A673 (cell line): Measurements from ENCODE around the gene TSPO. TPM values are rescaled to one million over a fixed set of nuclear protein-coding genes. Genes with fewer than 3 reads are reported as not detected.

Source experiments
- BruUV-seq: library from RNA; stranded (reverse); fragments of 400-500 nt; replicated peaks from 2 replicates; lab custom pipeline; 2021; lab: Mats Ljungman, UMichigan
- CTCF ChIA-PET: fragments of 300-600 bp; sonication (Branson Sonifier 250); formaldehyde crosslinking; loops from one replicate; lab custom pipeline; 2022; ENCODE audit warnings: antibody characterized with exemption; lab: Charles Lee
- POLR2A ChIA-PET: fragments of 300-600 bp; sonication (Branson Sonifier 250); formaldehyde crosslinking; loops from one replicate; lab custom pipeline; 2022; ENCODE audit warnings: antibody characterized with exemption; ENCODE audit not compliant: low non-redundant PET; lab: Charles Lee
- DNase-seq: peaks from one replicate; pipeline ENCODE4 v3.0.0-alpha.2; 2015; ENCODE audit warnings: low spot score
- H3K27ac ChIP-seq: fragments of 200-600 bp; sonication (generic); 2 replicates; pipeline ENCODE4 v1.5.1; 2016; ENCODE audit warnings: mixed run types, low read depth, mild to moderate bottlenecking, mixed read lengths, antibody characterized with exemption, low read length; ENCODE audit not compliant: poor library complexity, severe bottlenecking
- H3K27me3 ChIP-seq: fragments of 200-600 bp; sonication (generic); replicated peaks from 2 replicates; pipeline ENCODE4 v1.6.1; 2017; ENCODE audit warnings: mixed run types, low read depth, mild to moderate bottlenecking, mixed read lengths, antibody characterized with exemption, low read length; ENCODE audit not compliant: insufficient read depth, poor library complexity
- H3K36me3 ChIP-seq: fragments of 200-600 bp; sonication (generic); 2 replicates; pipeline ENCODE4 v1.6.1; 2016; ENCODE audit warnings: mixed run types, mild to moderate bottlenecking, mixed read lengths, antibody characterized with exemption, low read length; ENCODE audit not compliant: insufficient read depth, poor library complexity, severe bottlenecking
- H3K4me1 ChIP-seq: fragments of 200-600 bp; sonication (generic); 2 replicates; pipeline ENCODE4 v1.6.1; 2017; ENCODE audit warnings: mixed run types, mild to moderate bottlenecking, mixed read lengths, antibody characterized with exemption, low read length; ENCODE audit not compliant: insufficient read depth, poor library complexity, severe bottlenecking
- H3K4me3 ChIP-seq: fragments of 200-600 bp; sonication (generic); 2 replicates; pipeline ENCODE4 v1.5.1; 2016; ENCODE audit warnings: low read depth, mixed run types, mild to moderate bottlenecking, mixed read lengths, low read length; ENCODE audit not compliant: poor library complexity, severe bottlenecking
- H3K9me3 ChIP-seq: fragments of 200-600 bp; sonication (generic); 2 replicates; pipeline ENCODE4 v1.6.1; 2016; ENCODE audit warnings: mixed run types, low read depth, mild to moderate bottlenecking, mixed read lengths, antibody characterized with exemption, low read length; ENCODE audit not compliant: poor library complexity, severe bottlenecking
- EZH2 ChIP-seq: fragments of 200-600 bp; sonication (generic); IDR thresholded peaks from 2 replicates; pipeline ENCODE4 v1.6.1; 2017; ENCODE audit warnings: borderline replicate concordance, low read depth, mild to moderate bottlenecking, mixed read lengths, antibody characterized with exemption, low read length; ENCODE audit not compliant: poor library complexity, severe bottlenecking
- intact Hi-C: fragments of 100-400 bp; cut with micrococcal nuclease; formaldehyde crosslinking; loops from one replicate; pipeline ENCODE4 v1.10.0; 2022; ENCODE audit not compliant: unreplicated experiment
- total RNA-seq: library from RNA; stranded (reverse); gene quantifications from 2 replicates; pipeline ENCODE4 v1.2.3, GENCODE V29; 2021
- TF ChIP-seq, protein P1 (sequence below): fragments of 300-800, 200-600 bp; sonication (generic); conservative IDR thresholded peaks from 2 replicates; pipeline ENCODE4 v1.5.1; 2017; ENCODE audit warnings: low read depth, mild to moderate bottlenecking, antibody characterized with exemption, low read length, moderate library complexity, mixed read lengths

Gene TSPO
- total RNA-seq, 1 experiment from 2014 or later: 105 TPM

DNA sequence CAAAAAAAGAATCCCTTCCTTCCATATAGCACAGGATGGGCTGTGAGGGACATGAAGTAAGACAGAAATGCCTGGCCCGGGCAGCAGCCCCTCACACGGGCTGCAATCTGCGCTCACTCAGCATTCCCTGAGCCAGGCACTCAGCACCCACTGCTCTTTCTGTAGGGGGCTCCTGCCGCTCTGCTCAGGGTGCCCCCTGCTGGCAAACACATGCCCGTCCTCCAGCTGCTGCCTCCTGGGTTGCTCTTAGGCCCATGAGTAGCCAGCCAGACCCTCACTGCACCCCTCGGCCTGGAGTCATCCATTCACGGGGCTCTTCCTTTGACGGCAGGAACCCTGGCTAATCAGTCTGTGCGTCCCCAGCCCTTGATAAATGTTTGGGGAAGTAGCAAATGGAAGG, 15.1 kb upstream of the TSPO start:
- Histone ChIP-seq H3K4me1 (no peaks in the 10 kb centered on the region), H3K4me3 (no peak overlapping the region), H3K27ac (no peak overlapping the region), H3K27me3 (no peaks in the 10 kb centered on the region), H3K36me3 (peaks cover 63% of the 10 kb centered on the region), H3K9me3 (no peaks in the 10 kb centered on the region)
- peak; percentile 62 for DNase-seq
- BruUV-seq: no TSS peak
- CTCF ChIA-PET: no interaction called here
- POLR2A ChIA-PET: no interaction called here
- intact Hi-C loops: no loop called here
- no peak for TF ChIP-seq EZH2
- TF ChIP-seq, protein P1, sequence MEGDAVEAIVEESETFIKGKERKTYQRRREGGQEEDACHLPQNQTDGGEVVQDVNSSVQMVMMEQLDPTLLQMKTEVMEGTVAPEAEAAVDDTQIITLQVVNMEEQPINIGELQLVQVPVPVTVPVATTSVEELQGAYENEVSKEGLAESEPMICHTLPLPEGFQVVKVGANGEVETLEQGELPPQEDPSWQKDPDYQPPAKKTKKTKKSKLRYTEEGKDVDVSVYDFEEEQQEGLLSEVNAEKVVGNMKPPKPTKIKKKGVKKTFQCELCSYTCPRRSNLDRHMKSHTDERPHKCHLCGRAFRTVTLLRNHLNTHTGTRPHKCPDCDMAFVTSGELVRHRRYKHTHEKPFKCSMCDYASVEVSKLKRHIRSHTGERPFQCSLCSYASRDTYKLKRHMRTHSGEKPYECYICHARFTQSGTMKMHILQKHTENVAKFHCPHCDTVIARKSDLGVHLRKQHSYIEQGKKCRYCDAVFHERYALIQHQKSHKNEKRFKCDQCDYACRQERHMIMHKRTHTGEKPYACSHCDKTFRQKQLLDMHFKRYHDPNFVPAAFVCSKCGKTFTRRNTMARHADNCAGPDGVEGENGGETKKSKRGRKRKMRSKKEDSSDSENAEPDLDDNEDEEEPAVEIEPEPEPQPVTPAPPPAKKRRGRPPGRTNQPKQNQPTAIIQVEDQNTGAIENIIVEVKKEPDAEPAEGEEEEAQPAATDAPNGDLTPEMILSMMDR: peak; percentile 78

- intact Hi-C loops: no loop called here
- no TSS peak for BruUV-seq
- CTCF ChIA-PET: no interaction called here
These were observed 14.6 kb upstream of the TSPO start for GRCh38 chr22:43136801-43137200.

GRCh38 chr22:43142880-43143562, 8.3 kb upstream of the TSPO start, which contains the start of gene MCAT:
Gene MCAT (minus strand): TSS chr22:43143398. CDS start chr22:43143348, 50 bp downstream.
- H3K4me1 ChIP-seq: peaks cover 9% of the 10 kb centered on the region
- H3K27me3 ChIP-seq: no peaks in the 10 kb centered on the region
- H3K36me3 ChIP-seq: peaks cover 24% of the 10 kb centered on the region
- peak; percentile 91 for DNase-seq
- ChIA-PET CTCF (no interaction called here), POLR2A (no interaction called here)
- TF ChIP-seq, protein P1: no peak
- intact Hi-C loops: no loop called here
- H3K27ac ChIP-seq: peak within 1 kb of the TSS; percentile 91
- TSS peak; percentile 65 for BruUV-seq
- peak within 1 kb of the TSS; percentile 88 for H3K4me3 ChIP-seq
- H3K9me3 ChIP-seq: no peaks in the 10 kb centered on the region

More at GRCh38 chr22:43136801-43137200, 14.6 kb upstream of the TSPO start:
- TF ChIP-seq, protein P1: no peak
- TF ChIP-seq EZH2: no peak
- POLR2A ChIA-PET: no interaction called here
- DNase-seq: no peak
- Histone ChIP-seq H3K9me3 (no peaks in the 10 kb centered on the region), H3K4me1 (peaks cover under 1% of the 10 kb centered on the region), H3K27ac (no peak overlapping the region), H3K36me3 (peaks cover 66% of the 10 kb centered on the region), H3K27me3 (no peaks in the 10 kb centered on the region), H3K4me3 (no peak overlapping the region)
